LoVo (cell line): ENCODE measurements around the gene RNF41.

Source experiments
- DNase-seq: peaks from one replicate; pipeline ENCODE4 v3.0.0-alpha.2; 2016; ENCODE audit warnings: low spot score

RNF41 gene

DNA sequence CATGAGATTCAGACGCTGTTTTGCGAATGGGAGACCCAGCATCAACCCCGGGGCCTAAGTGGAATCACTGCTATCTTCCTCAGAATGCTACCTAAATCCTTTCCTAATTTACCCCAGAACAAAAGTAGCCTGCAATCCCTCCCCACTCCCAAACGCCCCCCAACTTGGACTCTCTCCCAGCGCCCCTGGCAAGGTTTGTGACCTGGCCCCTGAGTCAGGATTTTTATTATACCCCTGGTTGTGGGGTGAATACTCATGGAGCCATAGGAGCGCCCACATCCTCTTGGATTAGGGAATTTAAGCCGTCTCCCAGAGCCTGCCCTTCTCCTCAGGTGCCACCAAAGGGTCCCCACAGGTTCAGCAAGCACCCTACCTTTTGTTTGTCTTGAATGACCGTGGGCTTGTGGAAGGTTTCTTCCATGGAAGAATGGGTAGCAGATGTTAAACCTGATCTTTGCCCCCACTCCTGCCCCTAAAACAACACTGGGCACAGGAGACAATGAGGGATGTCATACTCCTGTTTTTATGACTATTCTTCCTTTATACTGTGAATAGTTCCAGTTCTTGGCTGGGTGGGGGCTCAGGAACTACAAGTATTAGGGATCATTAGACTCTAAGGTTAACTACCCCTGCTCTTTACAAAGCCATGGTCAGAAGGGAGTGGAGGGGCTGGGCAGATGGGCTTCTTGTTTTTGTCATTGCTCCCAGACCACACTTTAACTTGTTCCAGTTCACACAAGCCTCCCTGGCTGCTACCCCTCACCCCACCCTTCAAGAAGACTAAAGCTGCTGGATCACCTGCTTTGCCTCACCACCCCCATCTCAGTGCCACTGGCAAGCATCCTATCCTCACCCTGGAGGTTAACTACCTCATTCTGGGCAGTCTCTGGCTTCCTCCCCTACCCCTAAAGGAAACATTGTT, 68.7 kb downstream of the RNF41 start:
- no peak for DNase-seq
